H7 (cell line): ENCODE data around the gene FAM110A. TPM values are rescaled to one million over a fixed set of nuclear protein-coding genes. Genes with fewer than 3 reads are reported as not detected.
A peak's percentile ranks its signal among the peaks of the same experiment; 100 is the strongest.
"Not testable (repeated sequence)": the region's sequence is repeated elsewhere in the genome, so short reads cannot be mapped to it uniquely, and the experiment has no call there.

Source experiments
- DNase-seq: peaks from one replicate; pipeline ENCODE4 v3.0.0; 2012
- H3K27me3 ChIP-seq: 2 replicates; pipeline ENCODE4 v1.6.0; 2011; ENCODE audit warnings: mild to moderate bottlenecking, low read length; ENCODE audit not compliant: control insufficient read depth, insufficient read depth
- H3K36me3 ChIP-seq: replicated peaks from 2 replicates; pipeline ENCODE4 v1.5.1; 2011; ENCODE audit warnings: low read length; ENCODE audit not compliant: control insufficient read depth, insufficient read depth
- H3K4me3 ChIP-seq: 2 replicates; pipeline ENCODE4 v1.5.1; 2011; ENCODE audit warnings: low read depth, mild to moderate bottlenecking, control low read depth, low read length, moderate library complexity; ENCODE audit not compliant: insufficient read depth
- total RNA-seq: library from RNA; depleted of rRNA; stranded (reverse); fragments of >200 nt; shearing (Covaris generic); gene quantifications from 2 replicates; pipeline ENCODE4 v1.2.3, GENCODE V29; 2014

Gene FAM110A
- total RNA-seq, 1 experiment from 2014 or later: 9.9 TPM

DNA sequence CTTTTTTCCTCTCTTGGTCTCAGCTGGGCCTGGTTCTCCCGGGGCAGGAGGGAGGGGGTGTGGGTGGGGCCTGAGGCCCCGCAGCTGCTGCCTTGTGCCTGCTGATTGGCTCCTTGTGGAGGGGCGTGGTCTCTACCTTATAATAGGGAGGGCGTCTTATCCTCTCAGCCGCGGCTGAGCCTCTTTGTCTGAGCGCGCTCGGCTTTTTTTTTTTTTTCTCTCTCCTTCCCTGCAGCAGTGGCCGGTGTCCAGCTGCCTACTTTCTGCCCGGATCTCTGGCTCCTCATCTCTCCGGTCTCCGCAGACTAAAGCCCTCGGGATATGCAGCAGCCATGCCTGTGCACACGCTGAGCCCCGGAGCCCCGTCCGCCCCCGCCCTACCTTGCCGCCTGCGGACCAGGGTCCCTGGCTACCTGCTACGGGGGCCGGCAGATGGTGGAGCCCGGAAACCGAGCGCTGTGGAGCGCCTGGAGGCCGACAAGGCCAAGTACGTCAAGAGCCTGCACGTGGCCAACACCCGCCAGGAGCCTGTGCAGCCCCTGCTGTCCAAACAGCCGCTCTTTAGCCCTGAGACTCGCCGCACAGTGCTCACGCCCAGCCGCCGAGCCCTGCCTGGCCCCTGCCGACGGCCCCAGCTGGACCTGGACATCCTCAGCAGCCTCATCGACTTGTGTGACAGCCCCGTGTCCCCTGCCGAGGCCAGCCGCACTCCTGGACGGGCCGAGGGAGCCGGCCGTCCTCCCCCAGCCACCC, 11.1 kb downstream of the FAM110A start:
- H3K4me3 ChIP-seq: peak overlapping the region; percentile 55
- DNase-seq: peak; percentile 99
- no peaks in the 10 kb centered on the region for H3K36me3 ChIP-seq
- peaks cover 55% of the 10 kb centered on the region for H3K27me3 ChIP-seq

DNA sequence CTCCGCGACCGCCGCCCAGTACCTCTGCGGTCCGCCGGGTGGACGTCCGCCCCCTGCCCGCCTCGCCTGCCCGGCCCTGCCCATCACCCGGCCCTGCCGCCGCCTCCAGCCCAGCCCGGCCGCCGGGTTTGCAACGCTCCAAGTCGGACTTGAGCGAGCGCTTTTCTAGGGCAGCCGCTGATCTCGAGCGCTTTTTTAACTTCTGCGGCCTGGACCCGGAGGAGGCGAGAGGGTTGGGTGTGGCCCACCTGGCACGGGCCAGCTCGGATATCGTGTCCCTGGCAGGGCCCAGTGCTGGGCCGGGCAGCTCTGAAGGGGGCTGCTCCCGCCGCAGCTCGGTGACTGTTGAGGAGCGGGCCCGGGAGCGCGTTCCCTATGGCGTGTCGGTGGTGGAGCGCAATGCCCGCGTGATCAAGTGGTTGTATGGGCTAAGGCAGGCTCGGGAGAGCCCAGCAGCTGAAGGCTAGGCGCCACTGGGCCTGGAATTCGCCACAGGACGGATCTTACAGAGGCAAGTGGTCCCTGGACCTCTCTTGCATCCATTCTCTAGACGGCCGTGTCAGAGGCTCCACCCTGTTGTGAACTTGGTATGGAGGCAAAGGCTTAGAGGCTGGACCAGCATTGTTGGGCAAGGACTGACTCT, 11.8 kb downstream of the FAM110A start:
- DNase-seq: peak; percentile 76
- Histone ChIP-seq H3K27me3 (peaks cover 52% of the 10 kb centered on the region), H3K36me3 (no peaks in the 10 kb centered on the region), H3K4me3 (peak overlapping the region; percentile 55)

DNA sequence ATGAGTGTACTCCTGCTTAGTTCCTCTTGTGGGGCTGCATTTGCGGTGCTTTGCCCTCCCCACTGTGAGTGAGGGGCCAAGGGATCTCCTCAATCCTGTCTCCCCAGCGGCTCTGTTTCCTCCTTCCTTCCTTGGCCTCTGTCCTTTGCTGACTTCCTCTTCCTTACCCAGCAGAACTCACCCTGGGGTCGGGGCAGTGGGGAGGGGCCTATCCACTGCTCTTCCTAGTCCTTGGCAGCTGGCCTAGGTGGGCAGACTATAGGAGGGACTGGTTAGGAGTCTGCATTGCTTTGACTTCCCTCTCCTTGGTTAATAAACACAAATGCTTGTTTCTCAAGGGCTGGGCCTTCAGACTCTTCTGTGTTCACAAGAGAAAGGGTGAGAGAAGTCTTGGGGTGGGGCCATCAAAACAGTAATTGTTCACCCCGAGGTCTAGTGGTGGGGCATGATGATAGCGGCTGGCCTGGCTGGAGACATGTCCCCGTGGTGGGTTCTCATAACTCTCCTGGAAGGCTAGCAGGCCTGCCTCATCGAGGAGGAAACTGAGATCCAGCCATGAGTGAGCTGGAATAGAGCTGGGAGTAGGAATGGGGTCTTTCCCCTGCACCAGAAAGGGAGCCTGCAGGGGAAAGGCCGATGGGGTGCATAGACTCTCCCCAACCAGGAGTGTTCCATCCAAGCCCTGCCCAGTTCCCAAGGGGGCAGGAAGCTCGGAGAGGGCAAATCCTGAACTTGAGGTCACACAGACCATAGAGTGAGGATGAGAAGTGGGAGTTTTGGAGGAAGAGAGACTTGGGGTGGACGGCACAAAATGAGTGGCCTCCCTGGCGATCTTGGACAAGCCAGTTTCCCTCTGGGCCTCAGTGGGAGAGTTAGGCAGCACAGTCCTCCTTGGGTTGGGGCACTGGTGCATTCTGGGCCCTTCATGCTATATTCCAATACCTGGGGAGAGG, 12.7 kb downstream of the FAM110A start:
- H3K4me3 ChIP-seq: peak overlapping the region; percentile 55; the same call in 1 of the 2 replicates
- no peaks in the 10 kb centered on the region for H3K36me3 ChIP-seq
- H3K27me3 ChIP-seq: peaks cover 47% of the 10 kb centered on the region
- DNase-seq: no peak

DNA sequence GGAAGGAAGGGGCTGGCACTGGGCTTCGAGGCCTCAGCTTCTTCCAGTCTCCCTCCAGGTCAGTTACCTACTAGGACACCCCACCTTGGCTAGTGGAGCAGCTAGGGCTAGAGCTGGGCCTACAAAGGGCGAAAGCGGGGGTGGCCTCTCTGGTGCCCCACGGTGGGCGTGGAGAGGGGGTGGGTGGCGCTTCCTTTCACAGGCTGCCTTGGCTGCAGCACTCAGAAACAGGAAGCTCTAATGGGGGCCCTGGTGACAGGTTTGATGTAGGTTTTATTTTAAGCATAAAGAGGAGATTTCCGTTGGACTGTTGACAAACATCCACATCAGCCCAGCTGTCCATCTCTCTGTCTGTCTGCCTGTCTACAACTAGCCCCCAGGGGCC, 13.4 kb downstream of the FAM110A start:
- peaks cover 40% of the 10 kb centered on the region for H3K27me3 ChIP-seq
- no peak for DNase-seq

DNA sequence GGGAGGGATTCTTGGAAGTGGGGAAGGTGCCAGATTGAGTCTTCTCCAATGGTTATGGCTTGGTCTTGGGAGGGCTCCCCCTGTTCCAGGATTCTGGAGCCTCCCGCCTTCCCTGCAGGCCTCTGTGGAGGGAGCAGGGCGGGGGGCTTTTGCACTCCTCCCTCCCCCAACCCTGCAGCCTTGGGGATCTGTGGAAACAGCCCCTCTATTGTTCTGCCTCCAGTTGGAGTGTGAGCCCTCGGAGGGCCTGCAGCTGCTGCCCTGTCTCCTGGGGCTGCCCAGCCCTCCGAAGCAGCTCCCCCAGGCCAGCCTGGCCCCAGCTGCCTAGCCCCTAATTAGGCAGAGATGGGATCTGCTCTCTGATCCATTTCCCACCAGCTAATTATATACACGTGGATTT, 14.7 kb downstream of the FAM110A start:
- H3K36me3 ChIP-seq: no peaks in the 10 kb centered on the region
- DNase-seq: no peak
- no peak overlapping the region for H3K4me3 ChIP-seq
- H3K27me3 ChIP-seq: peaks cover 27% of the 10 kb centered on the region

More for the DNA sequence above, 13.4 kb downstream of the FAM110A start:
- H3K4me3 ChIP-seq: no peak overlapping the region
- H3K36me3 ChIP-seq: no peaks in the 10 kb centered on the region

DNA sequence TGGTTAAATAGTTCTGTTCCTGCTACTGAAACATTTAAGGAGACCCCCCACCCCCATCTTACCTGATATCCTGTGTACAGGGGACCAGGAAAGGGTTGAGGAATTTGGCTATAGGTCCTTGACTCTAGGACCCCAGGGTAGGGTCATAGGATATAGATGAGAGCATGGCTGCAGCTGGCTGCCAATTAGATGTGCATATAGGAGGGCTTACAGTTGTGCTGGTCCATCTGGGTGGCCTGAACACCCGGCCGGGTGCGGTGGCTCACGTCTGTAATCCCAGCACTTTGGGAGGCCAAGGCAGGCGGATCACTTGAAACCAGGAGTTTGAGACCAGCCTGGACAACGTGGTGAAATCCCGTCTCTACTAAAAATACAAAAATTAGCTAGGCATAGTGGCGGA, 15.2 kb downstream of the FAM110A start:
- peaks cover 23% of the 10 kb centered on the region for H3K27me3 ChIP-seq
- not testable (repeated sequence) for H3K4me3 ChIP-seq, DNase-seq, H3K36me3 ChIP-seq

DNA sequence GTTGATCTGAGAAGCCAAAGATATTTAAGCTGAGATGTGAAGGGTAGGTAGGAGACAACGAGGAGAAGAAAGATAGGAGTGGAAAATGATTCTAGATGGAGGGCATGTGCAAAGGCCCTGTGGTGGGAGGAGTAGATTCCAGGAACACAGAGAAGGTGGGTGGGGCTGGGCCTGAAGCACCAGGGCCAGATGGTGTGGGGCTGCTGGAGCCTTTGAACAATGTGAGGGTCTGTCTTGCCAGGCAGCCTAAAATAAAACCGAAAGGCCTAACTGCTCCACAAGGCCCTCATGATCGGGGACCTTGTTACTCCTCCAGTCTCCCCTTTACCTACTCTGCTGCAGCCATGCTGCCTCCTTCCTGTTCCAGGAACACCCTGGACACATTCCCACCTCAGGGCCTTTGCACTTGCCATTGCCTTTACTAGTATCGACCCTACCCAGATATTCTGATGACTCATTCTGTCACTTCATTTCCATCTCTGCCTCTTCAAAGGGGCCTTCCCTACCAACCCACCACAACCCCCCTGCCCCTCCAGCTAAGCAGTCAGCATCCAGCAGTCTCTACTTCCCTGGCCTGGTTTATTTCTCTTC, 20.0 kb downstream of the FAM110A start:
- Histone ChIP-seq H3K36me3 (no peaks in the 10 kb centered on the region), H3K4me3 (no peak overlapping the region), H3K27me3 (no peaks in the 10 kb centered on the region)
- DNase-seq: no peak

DNA sequence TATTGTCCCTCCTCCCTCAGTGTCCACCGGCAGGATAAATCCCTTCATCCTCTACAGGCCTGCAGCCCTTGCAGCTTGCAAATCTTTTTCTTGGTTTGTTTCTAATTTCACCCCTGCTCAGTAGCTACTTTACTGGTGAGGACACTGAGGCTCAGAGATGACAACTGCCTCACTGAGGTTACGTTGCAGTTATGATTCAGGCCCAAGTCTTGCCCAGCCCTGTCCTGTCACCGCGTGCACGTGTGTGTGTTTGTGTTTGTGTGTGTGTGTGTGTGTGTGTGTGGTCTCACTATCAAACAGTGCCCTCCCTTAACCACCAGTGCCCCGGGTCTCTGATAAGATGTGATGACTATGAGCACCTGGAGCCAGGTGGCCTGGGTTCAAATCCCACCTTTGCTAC, 21.1 kb downstream of the FAM110A start:
- DNase-seq: no peak
- H3K36me3 ChIP-seq: no peaks in the 10 kb centered on the region
- no peaks in the 10 kb centered on the region for H3K27me3 ChIP-seq
- no peak overlapping the region for H3K4me3 ChIP-seq

DNA sequence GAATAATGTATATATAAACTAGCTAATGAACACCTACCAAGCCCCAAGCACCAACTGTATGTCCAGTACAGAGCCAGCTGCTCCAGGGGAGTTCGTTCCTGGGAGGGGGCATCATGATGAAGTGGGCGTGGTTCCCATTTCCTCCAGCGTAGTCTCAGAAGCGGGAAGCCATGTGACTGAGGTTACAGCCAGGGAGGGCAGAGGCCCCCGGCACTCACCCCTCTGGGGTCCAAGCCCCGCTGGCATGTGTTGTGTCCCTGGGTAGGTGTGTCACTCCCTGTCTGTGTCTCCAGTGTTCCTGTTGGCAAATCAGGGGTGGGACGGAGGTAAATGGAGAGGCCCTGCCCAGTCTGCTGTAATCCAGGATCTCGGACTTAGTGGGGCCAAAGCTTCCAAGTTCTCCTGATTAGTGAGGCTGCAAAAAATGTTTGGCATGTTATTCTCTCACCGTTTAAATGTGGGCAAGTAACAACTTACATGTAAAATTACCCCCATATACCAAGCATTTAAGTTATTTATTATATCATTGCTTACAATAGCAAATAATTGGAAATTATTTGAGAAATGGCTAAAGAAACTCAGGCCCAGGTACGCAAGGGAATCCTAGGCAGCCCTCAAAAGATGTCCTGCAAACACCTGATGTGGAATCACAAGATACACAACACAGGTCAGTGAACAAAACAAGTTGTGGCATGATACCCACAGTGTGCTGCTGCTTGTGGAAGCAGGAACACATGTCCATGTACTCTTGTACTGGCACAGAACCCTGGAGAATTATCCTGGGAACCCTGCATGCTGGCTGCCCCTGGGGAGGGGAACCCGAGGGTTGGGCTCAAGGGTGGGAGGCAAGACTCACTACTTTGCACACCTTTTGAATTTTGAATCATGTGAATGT, 22.2 kb downstream of the FAM110A start:
- DNase-seq: no peak
- Histone ChIP-seq H3K27me3 (no peaks in the 10 kb centered on the region), H3K36me3 (no peaks in the 10 kb centered on the region), H3K4me3 (no peak overlapping the region)

DNA sequence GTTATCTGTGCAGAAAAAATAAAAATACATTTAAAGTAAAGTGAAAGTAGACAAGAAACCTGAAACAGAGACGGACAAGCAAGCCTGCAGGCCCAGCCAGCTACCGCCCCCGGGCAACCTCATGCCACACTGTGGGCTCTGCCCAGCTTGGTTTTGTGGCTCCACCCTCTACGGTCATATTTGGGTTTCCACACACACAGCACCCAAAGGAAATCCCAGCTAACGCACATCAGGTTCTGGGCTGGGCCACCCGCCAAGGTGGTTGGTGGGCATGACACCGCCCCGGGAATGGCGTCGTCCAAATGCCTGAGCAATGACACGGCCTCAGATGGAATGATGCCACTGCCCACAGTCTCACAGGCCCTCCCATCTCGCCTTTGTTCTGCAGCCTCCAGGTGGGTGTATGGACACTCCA, 22.9 kb downstream of the FAM110A start:
- Histone ChIP-seq H3K4me3 (no peak overlapping the region), H3K36me3 (no peaks in the 10 kb centered on the region), H3K27me3 (no peaks in the 10 kb centered on the region)
- no peak for DNase-seq

DNA sequence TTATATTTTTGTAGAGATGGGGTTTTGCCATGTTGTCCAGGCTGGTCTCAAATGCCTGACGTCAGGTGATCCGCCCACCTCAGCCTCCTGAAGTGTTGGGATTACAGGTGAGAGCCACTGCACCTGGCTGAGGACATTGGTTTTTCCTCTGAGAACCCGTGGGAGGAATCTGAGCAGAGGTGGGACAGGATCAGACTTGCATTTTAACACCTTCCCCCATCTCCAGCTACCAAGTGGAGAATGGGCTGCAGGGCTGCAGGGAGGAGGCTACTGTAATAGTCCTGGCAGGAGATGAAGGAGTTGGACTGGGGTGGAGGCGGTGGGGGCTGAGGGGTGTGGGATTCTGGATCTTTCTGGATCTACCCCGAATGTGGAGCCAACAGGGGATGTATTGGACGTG, 24.5 kb downstream of the FAM110A start:
- no peak for DNase-seq
- no peak overlapping the region for H3K4me3 ChIP-seq
- no peaks in the 10 kb centered on the region for H3K36me3 ChIP-seq
- H3K27me3 ChIP-seq: no peaks in the 10 kb centered on the region

DNA sequence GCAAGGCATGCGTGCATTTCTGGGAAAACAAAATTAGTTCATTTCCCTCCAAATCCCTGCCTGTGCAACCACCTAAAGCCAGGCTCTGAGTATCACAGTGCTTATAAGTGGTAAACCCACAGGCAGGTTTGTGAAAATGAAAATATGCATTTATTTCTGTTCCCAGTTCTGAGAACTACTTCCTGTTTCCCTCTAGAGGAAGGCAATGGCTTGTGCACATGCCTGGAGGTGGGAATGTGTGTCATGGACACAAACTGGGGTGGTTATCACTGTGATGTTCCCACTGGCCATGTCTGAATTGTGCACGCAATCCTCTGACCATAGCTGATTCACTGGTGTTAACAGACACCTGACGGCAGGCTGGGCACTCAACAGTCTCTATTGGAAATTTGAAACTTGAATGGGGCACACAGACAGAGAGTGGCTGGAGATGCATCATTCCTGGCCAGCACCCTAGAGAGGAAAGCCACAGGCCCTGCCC, 26.3 kb downstream of the FAM110A start:
- no peak for DNase-seq
- H3K4me3 ChIP-seq: no peak overlapping the region

DNA sequence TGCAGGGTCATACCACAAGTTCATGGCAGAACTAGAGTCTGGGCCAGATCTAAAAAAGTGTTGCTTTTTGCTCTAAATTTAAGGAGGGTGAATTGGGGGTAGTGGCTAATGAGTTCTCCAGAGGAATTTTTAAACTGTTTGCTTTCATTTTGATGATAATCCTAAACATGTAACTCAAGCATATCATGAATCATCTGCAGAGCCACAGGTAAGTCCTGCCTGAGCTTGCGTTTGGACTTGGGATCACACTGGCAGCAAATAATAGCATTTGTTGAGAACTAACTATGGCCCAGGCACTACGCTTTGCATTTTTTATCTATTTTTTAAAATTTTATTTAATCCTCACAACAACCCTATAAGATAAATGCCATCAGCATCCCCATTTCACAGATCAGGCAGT, 27.4 kb downstream of the FAM110A start:
- no peak overlapping the region for H3K4me3 ChIP-seq
- no peaks in the 10 kb centered on the region for H3K27me3 ChIP-seq
- no peaks in the 10 kb centered on the region for H3K36me3 ChIP-seq
- DNase-seq: no peak

More for the DNA sequence above, 26.3 kb downstream of the FAM110A start:
- Histone ChIP-seq H3K36me3 (no peaks in the 10 kb centered on the region), H3K27me3 (no peaks in the 10 kb centered on the region)
